ENCODE data around the gene INHBB.
"Not testable (repeated sequence)": the region's sequence is repeated elsewhere in the genome, so short reads cannot be mapped to it uniquely, and the experiment has no call there.

The INHBB gene

GRCh38 chr2:120381192-120381591 lies 35.3 kb downstream of the INHBB start:
- no peaks in the 10 kb centered on the region for H3K36me3 ChIP-seq (ENCODE audit: control insufficient read depth, insufficient read depth, low read length)

GRCh38 chr2:120381661-120382060 lies 35.7 kb downstream of the INHBB start:
- Histone ChIP-seq H3K4me3 (ENCODE audit: low read length) (no peak overlapping the region), H3K9ac (ENCODE audit: low read length) (no peak overlapping the region), H3K4me1 (ENCODE audit: control insufficient read depth, insufficient read depth, low read length) (no peaks in the 10 kb centered on the region), H3K36me3 (ENCODE audit: control insufficient read depth, insufficient read depth, low read length) (no peaks in the 10 kb centered on the region), H3K9me3 (ENCODE audit: control insufficient read depth, low read length) (no peaks in the 10 kb centered on the region), H3K27me3 (ENCODE audit: control insufficient read depth, insufficient read depth, low read length) (no peaks in the 10 kb centered on the region)

More at GRCh38 chr2:120381192-120381591, 35.3 kb downstream of the INHBB start:
- no peaks in the 10 kb centered on the region for H3K27me3 ChIP-seq (ENCODE audit: control insufficient read depth, insufficient read depth, low read length)
- H3K9me3 ChIP-seq (ENCODE audit: control insufficient read depth, low read length), result no peaks in the 10 kb centered on the region
- H3K4me3 ChIP-seq (ENCODE audit: low read length), result no peak overlapping the region
- no peak overlapping the region for H3K9ac ChIP-seq (ENCODE audit: low read length)
- H3K4me1 ChIP-seq (ENCODE audit: control insufficient read depth, insufficient read depth, low read length), result no peaks in the 10 kb centered on the region

- Histone ChIP-seq H3K27me3 (ENCODE audit: control insufficient read depth, insufficient read depth, low read length) (no peaks in the 10 kb centered on the region), H3K36me3 (ENCODE audit: control insufficient read depth, insufficient read depth, low read length) (no peaks in the 10 kb centered on the region), H3K9ac (ENCODE audit: low read length) (no peak overlapping the region), H3K4me1 (ENCODE audit: control insufficient read depth, insufficient read depth, low read length) (no peaks in the 10 kb centered on the region), H3K9me3 (ENCODE audit: control insufficient read depth, low read length) (no peaks in the 10 kb centered on the region), H3K4me3 (ENCODE audit: low read length) (no peak overlapping the region)
Measured at GRCh38 chr2:120382541-120383144, 36.7 kb downstream of the INHBB start.

- no peak overlapping the region for H3K9ac ChIP-seq (ENCODE audit: low read length)
- no peaks in the 10 kb centered on the region for H3K36me3 ChIP-seq (ENCODE audit: control insufficient read depth, insufficient read depth, low read length)
- no peaks in the 10 kb centered on the region for H3K27me3 ChIP-seq (ENCODE audit: control insufficient read depth, insufficient read depth, low read length)
- no peaks in the 10 kb centered on the region for H3K9me3 ChIP-seq (ENCODE audit: control insufficient read depth, low read length)
- no peaks in the 10 kb centered on the region for H3K4me1 ChIP-seq (ENCODE audit: control insufficient read depth, insufficient read depth, low read length)
- H3K4me3 ChIP-seq (ENCODE audit: low read length), result no peak overlapping the region
Measured at GRCh38 chr2:120383191-120383590, 37.3 kb downstream of the INHBB start.

GRCh38 chr2:120383631-120384340 lies 37.9 kb downstream of the INHBB start:
- Histone ChIP-seq H3K36me3 (ENCODE audit: control insufficient read depth, insufficient read depth, low read length) (no peaks in the 10 kb centered on the region), H3K4me1 (ENCODE audit: control insufficient read depth, insufficient read depth, low read length) (no peaks in the 10 kb centered on the region), H3K4me3 (ENCODE audit: low read length) (no peak overlapping the region), H3K9me3 (ENCODE audit: control insufficient read depth, low read length) (no peaks in the 10 kb centered on the region), H3K9ac (ENCODE audit: low read length) (no peak overlapping the region), H3K27me3 (ENCODE audit: control insufficient read depth, insufficient read depth, low read length) (no peaks in the 10 kb centered on the region)

- Histone ChIP-seq H3K9ac (ENCODE audit: low read length) (no peak overlapping the region), H3K27me3 (ENCODE audit: control insufficient read depth, insufficient read depth, low read length) (peaks cover 1% of the 10 kb centered on the region), H3K4me3 (ENCODE audit: low read length) (no peak overlapping the region), H3K4me1 (ENCODE audit: control insufficient read depth, insufficient read depth, low read length) (no peaks in the 10 kb centered on the region), H3K36me3 (ENCODE audit: control insufficient read depth, insufficient read depth, low read length) (no peaks in the 10 kb centered on the region), H3K9me3 (ENCODE audit: control insufficient read depth, low read length) (no peaks in the 10 kb centered on the region)
Measured at GRCh38 chr2:120384486-120385354, 38.8 kb downstream of the INHBB start.

GRCh38 chr2:120385355-120386127 lies 39.6 kb downstream of the INHBB start:
- Histone ChIP-seq H3K4me3 (ENCODE audit: low read length) (no peak overlapping the region), H3K9me3 (ENCODE audit: control insufficient read depth, low read length) (no peaks in the 10 kb centered on the region), H3K9ac (ENCODE audit: low read length) (no peak overlapping the region), H3K36me3 (ENCODE audit: control insufficient read depth, insufficient read depth, low read length) (no peaks in the 10 kb centered on the region), H3K27me3 (ENCODE audit: control insufficient read depth, insufficient read depth, low read length) (peaks cover 4% of the 10 kb centered on the region), H3K4me1 (ENCODE audit: control insufficient read depth, insufficient read depth, low read length) (no peaks in the 10 kb centered on the region)

- H3K9me3 ChIP-seq (ENCODE audit: control insufficient read depth, low read length), result no peaks in the 10 kb centered on the region
- H3K4me1 ChIP-seq (ENCODE audit: control insufficient read depth, insufficient read depth, low read length), result no peaks in the 10 kb centered on the region
- H3K27me3 ChIP-seq (ENCODE audit: control insufficient read depth, insufficient read depth, low read length), result peaks cover 4% of the 10 kb centered on the region
- H3K36me3 ChIP-seq (ENCODE audit: control insufficient read depth, insufficient read depth, low read length), result no peaks in the 10 kb centered on the region
- H3K9ac ChIP-seq (ENCODE audit: low read length), result no peak overlapping the region
- no peak overlapping the region for H3K4me3 ChIP-seq (ENCODE audit: low read length)
Measured at GRCh38 chr2:120388222-120389035, 42.5 kb downstream of the INHBB start.

- H3K4me3 ChIP-seq (ENCODE audit: low read length), result no peak overlapping the region
- peaks cover 4% of the 10 kb centered on the region for H3K27me3 ChIP-seq (ENCODE audit: control insufficient read depth, insufficient read depth, low read length)
- H3K36me3 ChIP-seq (ENCODE audit: control insufficient read depth, insufficient read depth, low read length), result no peaks in the 10 kb centered on the region
- H3K4me1 ChIP-seq (ENCODE audit: control insufficient read depth, insufficient read depth, low read length), result no peaks in the 10 kb centered on the region
- H3K9ac ChIP-seq (ENCODE audit: low read length), result no peak overlapping the region
- no peaks in the 10 kb centered on the region for H3K9me3 ChIP-seq (ENCODE audit: control insufficient read depth, low read length)
Measured at GRCh38 chr2:120389036-120389391, 43.1 kb downstream of the INHBB start.

- no peak overlapping the region for H3K9ac ChIP-seq (ENCODE audit: low read length)
- no peaks in the 10 kb centered on the region for H3K4me1 ChIP-seq (ENCODE audit: control insufficient read depth, insufficient read depth, low read length)
- no peaks in the 10 kb centered on the region for H3K9me3 ChIP-seq (ENCODE audit: control insufficient read depth, low read length)
- H3K4me3 ChIP-seq (ENCODE audit: low read length), result no peak overlapping the region
- H3K27me3 ChIP-seq (ENCODE audit: control insufficient read depth, insufficient read depth, low read length), result peaks cover 4% of the 10 kb centered on the region
- H3K36me3 ChIP-seq (ENCODE audit: control insufficient read depth, insufficient read depth, low read length), result no peaks in the 10 kb centered on the region
Measured at GRCh38 chr2:120390381-120391055, 44.6 kb downstream of the INHBB start.

GRCh38 chr2:120391382-120391781 lies 45.4 kb downstream of the INHBB start:
- H3K9ac ChIP-seq (ENCODE audit: low read length); H3K9me3 ChIP-seq (ENCODE audit: control insufficient read depth, low read length); H3K4me3 ChIP-seq (ENCODE audit: low read length); H3K27me3 ChIP-seq (ENCODE audit: control insufficient read depth, insufficient read depth, low read length); H3K36me3 ChIP-seq (ENCODE audit: control insufficient read depth, insufficient read depth, low read length); H3K4me1 ChIP-seq (ENCODE audit: control insufficient read depth, insufficient read depth, low read length): not testable (repeated sequence)
